Stimulated activated CD8-positive, alpha-beta memory T cell treated with anti-CD3 and anti-CD28 coated beads, Interleukin-7, amount 100 ng/mL, for 1 hour (primary cell): Measurements from ENCODE around the gene PRR5L.
"Not testable (repeated sequence)": the region's sequence is repeated elsewhere in the genome, so short reads cannot be mapped to it uniquely, and the experiment has no call there.

ENCODE experiments used
- DNase-seq, 2 donors: peaks; one replicate each; pipeline ENCODE4 v3.0.0-alpha.2; 2020; ENCODE audit warnings: low read depth in 2 of 2

PRR5L gene

DNA sequence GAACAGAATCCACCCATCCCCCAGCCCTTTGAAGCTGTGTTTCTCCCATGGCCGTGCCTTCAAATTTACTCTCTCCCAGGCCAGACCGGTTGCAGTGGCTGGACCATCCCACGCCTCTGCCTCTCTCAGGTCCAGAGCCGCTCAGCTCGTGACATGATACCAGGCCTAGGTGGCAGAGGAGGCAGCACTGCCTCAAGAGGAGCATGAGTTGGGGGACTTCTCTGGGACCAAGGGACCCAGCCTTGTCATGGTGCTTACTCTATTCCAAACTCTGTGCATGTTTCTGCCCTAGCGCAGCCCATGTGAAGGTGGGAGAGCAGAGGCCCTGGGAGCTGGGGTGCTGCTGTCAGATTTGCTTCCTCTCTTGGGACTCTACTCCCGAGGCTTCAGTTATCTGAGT lies 163.0 kb downstream of the PRR5L start:
- no peak for DNase-seq

DNA sequence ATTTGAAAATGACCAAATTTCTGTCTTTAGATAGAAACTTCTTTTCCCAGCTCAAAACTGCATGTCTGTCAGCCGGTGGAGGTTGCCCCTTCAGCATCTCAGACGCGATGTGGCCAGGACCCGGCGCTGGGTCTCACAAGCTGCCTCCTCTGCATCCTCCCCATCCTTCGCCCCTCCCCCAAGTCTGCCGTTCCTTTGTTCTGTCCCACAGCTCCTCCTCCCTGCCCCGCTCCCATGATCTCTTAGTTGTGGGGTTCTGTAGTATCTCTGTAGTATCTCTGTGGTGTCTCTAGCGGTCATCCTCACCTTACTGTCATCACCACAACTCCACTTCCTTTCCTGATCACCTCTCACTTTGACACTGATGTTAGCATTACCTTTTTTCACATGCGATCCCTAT lies 164.1 kb downstream of the PRR5L start:
- no peak for DNase-seq

DNA sequence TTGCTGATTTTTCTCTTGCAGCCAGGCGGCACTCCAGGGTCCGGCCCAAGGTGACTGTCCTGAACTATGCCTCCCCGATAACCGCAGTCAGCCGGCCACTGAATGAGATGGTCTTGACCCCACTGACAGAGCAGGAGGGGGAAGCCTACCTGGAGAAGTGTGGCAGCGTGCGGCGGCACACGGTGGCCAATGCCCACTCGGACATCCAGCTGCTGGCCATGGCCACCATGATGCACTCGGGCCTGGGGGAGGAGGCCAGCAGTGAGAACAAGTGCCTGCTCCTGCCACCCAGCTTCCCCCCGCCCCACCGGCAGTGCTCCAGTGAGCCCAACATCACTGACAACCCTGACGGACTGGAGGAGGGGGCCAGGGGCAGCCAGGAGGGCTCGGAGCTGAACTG lies 166.2 kb downstream of the PRR5L start:
- DNase-seq = no peak

- DNase-seq = no peak
Measured at GRCh38 chr11:36463781-36464180, 167.7 kb downstream of the PRR5L start.

- no peak for DNase-seq
Measured at GRCh38 chr11:36464720-36465119, 168.6 kb downstream of the PRR5L start.

- DNase-seq = no peak
Measured at GRCh38 chr11:36465449-36466163, 169.5 kb downstream of the PRR5L start.

DNA sequence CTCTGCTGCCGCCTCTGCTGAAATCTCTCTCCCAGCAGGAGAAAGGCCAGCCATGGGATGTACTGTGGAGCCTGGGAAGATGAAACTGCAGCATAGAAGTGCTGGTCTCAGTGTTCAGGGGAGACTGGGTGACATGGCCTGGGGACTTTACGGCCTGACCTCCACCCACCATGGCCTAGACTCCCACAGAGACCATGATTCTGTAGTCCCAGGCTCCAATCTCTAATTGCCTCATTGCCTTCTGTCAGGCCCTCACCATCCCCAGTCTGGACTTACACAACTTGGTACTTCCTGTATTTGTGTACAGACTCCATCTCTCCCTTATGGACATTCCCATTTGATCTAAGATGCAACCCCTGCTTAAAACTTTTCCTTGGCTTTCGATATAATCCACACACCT lies 170.9 kb downstream of the PRR5L start:
- no peak for DNase-seq

GRCh38 chr11:36467916-36468315 lies 171.8 kb downstream of the PRR5L start:
- DNase-seq = no peak

DNA sequence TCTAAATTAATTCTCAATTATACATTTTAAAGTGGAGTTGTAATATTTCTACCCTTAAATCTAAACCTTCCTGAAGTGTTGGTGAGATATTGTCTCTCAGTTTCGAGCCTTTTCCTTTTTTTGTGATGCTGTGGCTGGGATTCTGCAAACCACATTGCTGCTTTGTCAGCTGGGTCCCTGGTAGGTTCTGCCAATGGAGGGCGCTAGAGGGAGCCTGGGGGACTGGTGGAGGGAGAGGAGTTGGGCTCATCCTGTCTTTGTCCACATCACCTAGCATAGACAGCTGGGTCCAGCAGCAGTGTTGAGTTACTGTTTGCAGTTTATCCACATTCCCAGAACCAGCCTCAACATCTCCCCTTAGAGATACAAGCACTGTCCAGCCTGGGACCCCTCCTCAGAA lies 173.0 kb downstream of the PRR5L start:
- DNase-seq = no peak

DNA sequence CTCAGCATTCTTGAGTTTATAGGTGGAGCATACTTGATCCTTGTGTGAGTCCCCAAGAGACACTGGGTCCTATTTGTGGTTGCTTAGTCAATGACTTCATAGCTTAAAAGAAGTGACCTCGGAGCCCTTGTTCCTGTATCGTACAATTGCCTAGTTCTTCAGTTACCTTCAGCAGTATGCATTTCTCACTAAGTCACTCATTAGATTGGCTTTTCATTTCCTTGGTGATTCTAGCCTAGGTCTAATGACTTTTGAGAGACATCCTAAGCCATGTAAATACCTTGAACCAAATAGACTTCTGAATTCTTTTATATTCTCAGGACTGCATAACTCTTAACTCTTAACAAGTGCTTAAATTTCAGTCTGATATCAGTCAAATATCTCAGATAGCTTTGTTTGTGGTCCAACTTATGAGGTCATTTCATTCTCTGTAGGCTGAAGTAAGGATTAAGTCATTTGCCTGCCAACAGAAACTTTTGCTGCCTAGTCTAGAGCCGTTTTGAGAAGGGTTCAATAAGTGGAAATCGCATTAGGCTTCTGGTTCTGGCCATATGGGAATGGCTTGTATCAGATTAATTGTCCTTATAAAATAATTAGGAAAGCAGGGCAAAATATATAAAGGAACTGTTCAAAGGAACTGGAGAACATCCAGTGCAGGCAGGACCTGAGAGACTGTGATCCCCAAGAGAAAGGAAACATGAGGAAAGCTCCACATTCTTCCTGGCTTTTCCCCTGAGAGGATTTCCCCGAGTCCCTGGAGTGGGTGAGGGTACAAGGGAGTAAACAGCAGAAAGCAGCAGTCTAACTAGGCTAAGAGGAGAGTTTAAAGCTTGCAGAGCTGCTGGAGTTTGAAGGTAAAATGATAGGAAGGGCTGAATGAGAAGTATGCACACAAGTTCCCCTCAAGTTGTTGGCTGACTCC lies 174.1 kb downstream of the PRR5L start:
- DNase-seq = no peak

GRCh38 chr11:36471577-36471976 lies 175.5 kb downstream of the PRR5L start:
- DNase-seq = no peak

- DNase-seq = no peak
Measured at GRCh38 chr11:36475192-36475591, 179.1 kb downstream of the PRR5L start.

DNA sequence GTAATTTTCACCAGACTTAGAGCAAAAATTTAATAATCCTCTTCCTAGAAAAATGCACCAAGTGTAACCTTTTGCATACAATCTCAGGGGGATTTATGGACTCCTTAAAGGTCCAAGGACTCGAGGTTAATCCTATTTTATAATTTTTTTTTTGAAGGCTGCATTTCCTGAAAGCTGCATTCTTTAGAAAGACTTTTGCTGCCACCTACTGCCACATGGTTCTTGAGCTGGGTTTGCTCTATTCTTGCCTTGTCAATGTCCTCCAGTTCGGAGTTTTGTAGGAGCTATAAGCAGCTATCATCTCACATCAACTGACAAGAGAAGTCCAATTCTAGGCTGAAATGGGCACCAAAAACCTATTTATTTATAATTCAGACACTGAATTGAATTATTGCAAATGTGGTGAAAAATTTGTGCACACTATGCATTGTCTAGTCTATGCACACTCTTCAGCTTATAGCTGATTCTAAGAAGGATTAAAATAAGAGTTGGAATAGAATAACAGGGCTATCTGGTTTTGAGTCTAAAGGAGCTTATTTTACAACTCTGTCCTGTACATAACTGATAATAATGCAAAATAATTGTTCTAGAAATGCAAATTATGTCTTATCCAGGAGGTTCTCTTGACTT lies 182.7 kb downstream of the PRR5L start:
- no peak for DNase-seq

DNA sequence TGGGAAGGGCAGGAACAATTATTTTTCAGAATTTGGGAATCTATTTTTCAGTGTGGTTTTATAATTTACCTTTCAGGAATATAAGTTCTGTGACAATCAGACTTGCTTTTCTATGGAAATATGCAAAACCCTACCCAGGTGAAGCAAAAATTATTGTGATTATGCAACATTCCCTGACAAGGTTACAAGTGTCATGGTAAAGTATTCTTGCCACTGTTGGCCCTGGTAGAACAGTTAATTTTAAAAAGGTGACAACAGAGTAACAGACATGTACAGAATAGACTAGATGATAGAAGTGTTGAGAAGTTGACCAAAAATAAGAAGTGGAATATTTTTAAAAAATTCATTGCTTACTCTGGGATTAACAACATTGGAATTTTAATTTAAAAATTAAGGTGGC lies 184.7 kb downstream of the PRR5L start:
- DNase-seq = no peak

- not testable (repeated sequence) for DNase-seq
Measured at GRCh38 chr11:36483042-36483441, 187.0 kb downstream of the PRR5L start.

DNA sequence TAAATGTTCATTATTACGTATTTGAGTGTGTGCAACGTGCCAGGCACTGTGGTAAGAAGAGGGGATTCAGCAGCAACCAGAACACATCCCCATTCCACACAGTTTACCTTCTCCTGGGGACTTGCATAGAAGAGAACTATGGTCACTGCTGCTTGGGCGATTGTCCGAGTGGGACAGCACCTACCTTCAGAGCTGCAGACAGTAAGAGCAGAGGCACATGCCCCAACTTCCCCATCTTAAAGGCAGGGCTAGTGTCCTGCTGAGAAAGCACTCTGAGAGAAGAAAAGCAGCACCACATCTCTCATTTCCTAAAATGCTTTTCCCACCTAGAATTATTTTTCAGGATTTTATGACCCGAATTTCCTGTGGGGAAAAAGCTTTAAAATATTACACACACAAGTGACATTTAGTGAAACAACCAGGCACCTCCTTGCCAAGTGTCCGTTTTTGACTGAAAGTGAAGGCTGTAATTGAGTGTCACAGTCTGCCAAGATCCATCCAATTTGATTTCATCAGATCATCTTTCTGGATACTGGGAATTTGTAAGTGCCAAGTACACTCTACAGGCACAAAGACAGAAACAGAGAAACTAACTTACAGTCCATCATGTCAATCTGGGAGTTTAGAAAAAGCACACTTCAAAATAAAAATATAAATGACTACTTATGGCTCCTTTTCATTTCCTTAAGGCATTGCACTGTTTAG lies 189.4 kb downstream of the PRR5L start:
- no peak for DNase-seq

DNA sequence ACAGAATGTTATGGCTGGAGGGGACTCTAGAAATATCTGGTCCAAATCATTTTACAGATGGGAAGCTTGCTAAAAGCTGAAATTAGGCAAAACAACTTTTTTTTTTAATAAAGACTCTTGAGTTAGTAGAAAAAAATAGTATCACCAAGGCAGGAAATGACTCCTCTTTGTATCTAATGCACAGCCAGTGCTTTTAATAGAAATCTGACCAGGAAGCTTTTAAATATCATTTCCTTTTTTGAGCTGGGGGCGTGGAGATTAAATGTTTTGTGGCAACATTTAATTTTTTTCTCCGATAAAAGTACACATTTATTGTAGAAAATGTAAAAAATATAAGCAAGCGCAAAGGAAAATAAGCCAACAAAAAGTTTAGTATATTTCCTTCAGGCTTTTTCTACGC lies 191.5 kb downstream of the PRR5L start:
- no peak for DNase-seq

- no peak for DNase-seq
Measured at GRCh38 chr11:36488096-36488495, 192.0 kb downstream of the PRR5L start.

DNA sequence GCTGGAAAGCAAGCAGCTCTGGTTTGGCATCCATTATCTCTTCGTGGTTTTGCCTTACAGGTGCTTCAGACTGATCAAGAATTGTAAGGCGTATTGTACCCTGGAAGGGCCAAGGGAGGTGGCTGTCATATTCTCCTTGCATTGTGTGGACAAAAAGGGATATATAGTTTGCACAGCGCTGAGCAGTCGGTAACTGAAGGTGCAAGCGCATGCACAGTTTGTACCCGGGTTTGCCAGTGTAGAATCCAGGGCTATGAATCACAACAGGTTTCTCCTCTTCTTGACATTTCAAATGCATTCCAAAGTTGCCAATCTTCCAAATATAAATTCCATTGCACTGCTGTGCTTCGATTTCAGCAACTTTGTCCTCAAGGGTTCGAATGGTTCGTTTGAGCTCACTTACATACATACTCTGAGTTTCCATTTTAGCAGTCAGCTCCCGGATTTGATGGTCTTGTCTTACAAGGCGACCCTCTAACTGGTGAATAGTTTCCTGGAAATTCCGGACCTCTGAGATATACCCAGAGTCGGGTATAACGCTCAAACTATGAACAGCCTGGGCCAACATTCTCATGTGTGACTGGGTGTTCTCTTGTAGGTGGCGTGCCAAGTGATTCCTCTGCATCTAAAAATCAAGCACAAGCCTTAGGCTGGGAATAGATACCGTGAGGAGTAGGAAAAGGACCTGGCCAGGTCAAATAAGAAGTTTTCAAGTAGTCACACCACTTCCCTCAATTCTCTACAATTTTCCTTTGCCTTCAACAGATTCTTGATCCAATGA lies 194.1 kb downstream of the PRR5L start:
- DNase-seq = no peak

GRCh38 chr11:36492724-36493304 lies 196.7 kb downstream of the PRR5L start:
- DNase-seq = no peak

DNA sequence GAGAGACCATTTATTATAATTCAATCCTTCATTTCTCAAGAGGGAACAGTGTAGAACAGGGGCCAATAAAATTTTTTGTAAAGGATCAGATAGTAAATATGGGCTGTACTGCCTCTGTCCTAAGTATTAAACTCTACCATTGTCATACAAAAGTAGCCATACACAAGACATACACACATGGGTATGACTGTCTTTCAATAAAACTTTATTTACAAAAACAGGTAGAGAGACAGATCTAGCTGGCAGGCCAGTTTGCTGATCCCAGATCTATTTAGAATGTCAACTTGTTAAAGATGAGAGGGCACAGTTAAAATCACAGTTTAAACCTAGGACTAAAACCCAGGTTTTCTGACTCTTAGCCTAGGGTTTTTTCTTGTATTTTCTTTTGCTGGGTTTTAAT lies 197.2 kb downstream of the PRR5L start:
- no peak for DNase-seq
